NCI-H446 treated with DMSO at 0.1 percent for 48 hours (cell line): Measurements from ENCODE around the gene BAIAP2.
"Not testable (repeated sequence)": the region's sequence is repeated elsewhere in the genome, so short reads cannot be mapped to it uniquely, and the experiment has no call there.

ENCODE experiments used
- DNase-seq: peaks from one replicate; lab custom pipeline; 2025; lab: John Stamatoyannopoulos, UW

BAIAP2 gene

GRCh38 chr17:81025065-81025740 lies 9.7 kb upstream of the BAIAP2 start:
- no peak for DNase-seq

- DNase-seq, result no peak
Observed at GRCh38 chr17:81025741-81026129, 9.2 kb upstream of the BAIAP2 start.

GRCh38 chr17:81026266-81027036 lies 8.5 kb upstream of the BAIAP2 start:
- DNase-seq, result no peak

- DNase-seq, result no peak
Observed at GRCh38 chr17:81027038-81027437, 7.9 kb upstream of the BAIAP2 start.

GRCh38 chr17:81027591-81028505 lies 7.1 kb upstream of the BAIAP2 start:
- no peak for DNase-seq

GRCh38 chr17:81028506-81028858 lies 6.5 kb upstream of the BAIAP2 start:
- DNase-seq, result no peak

GRCh38 chr17:81029859-81030258 lies 5.1 kb upstream of the BAIAP2 start:
- no peak for DNase-seq

- not testable (repeated sequence) for DNase-seq
Observed at GRCh38 chr17:81030312-81030711, 4.6 kb upstream of the BAIAP2 start.

- no peak for DNase-seq
Observed at GRCh38 chr17:81030741-81031565, 4.0 kb upstream of the BAIAP2 start.

- DNase-seq, result no peak
Observed at GRCh38 chr17:81031566-81032550, 3.1 kb upstream of the BAIAP2 start.

- peak; percentile 40 for DNase-seq
Observed at GRCh38 chr17:81032641-81033480, 2.1 kb upstream of the BAIAP2 start.

- no peak for DNase-seq
Observed at GRCh38 chr17:81033535-81034167, 1.3 kb upstream of the BAIAP2 start.

GRCh38 chr17:81034168-81034777 lies 678 bp upstream of the BAIAP2 start:
- DNase-seq, result no peak

GRCh38 chr17:81035521-81036196 lies 708 bp downstream of the BAIAP2 start:
- no peak for DNase-seq

GRCh38 chr17:81036197-81036941 lies 1.4 kb downstream of the BAIAP2 start:
- DNase-seq, result peak; percentile 72

GRCh38 chr17:81037026-81037797 lies 2.3 kb downstream of the BAIAP2 start:
- peak; percentile 13 for DNase-seq
